ENCODE data around the gene C9orf153.

GRCh38 chr9:86185872-86186271 lies 73.6 kb downstream of the C9orf153 start:
- TF ChIP-seq IKZF5 (CRISPR knock-in tag; IDR thresholded peaks at IDR 0.05), result no peak
- no peak for TF ChIP-seq HDAC1 (CRISPR knock-in tag; IDR thresholded peaks at IDR 0.05)
- TF ChIP-seq HOXA7 (CRISPR knock-in tag; IDR thresholded peaks at IDR 0.05), result no peak
- no peak for TF ChIP-seq STAT6 (CRISPR knock-in tag; IDR thresholded peaks at IDR 0.05; ENCODE audit: borderline replicate concordance)
- TF ChIP-seq TARDBP (CRISPR knock-in tag; IDR thresholded peaks at IDR 0.05), result no peak
- no peak for TF ChIP-seq CTCF (CRISPR knock-in tag; IDR thresholded peaks at IDR 0.05)
- no peak for TF ChIP-seq POLR2A (IDR thresholded peaks at IDR 0.05; ENCODE audit: insufficient read depth in 1 of 2, low read depth in 2 of 2, low read length in 2 of 2)
- no peak for TF ChIP-seq FOXA1 (IDR thresholded peaks at IDR 0.05)
- no peak for TF ChIP-seq FOXA1 (CRISPR knock-in tag; IDR thresholded peaks at IDR 0.05)
- TF ChIP-seq ZNF83 (CRISPR knock-in tag; IDR thresholded peaks at IDR 0.05; ENCODE audit: borderline replicate concordance), result no peak
- no peak for TF ChIP-seq MAFG (CRISPR knock-in tag; IDR thresholded peaks at IDR 0.05)
- TF ChIP-seq ZNF280D (CRISPR knock-in tag; IDR thresholded peaks at IDR 0.05), result no peak
